IMR-90 (cell line): ENCODE measurements around the gene FAM228B. TPM values are rescaled to one million over a fixed set of nuclear protein-coding genes. Genes with fewer than 3 reads are reported as not detected.

Source experiments
- ATAC-seq: fragments of 200-7000 bp; cut with Tn5 transposase; 2 replicates; pipeline ENCODE4 v1.9.1; 2020; ENCODE audit warnings: low read depth, mild to moderate bottlenecking, moderate library complexity
- BruUV-seq: library from RNA; stranded (reverse); fragments of 400-500 nt; replicated peaks from 2 replicates; lab custom pipeline; 2021; lab: Mats Ljungman, UMichigan
- CTCF ChIA-PET: fragments of 300-600 bp; formaldehyde crosslinking; extraction: SDS; loops from one replicate; lab custom pipeline; 2021; ENCODE audit warnings: antibody characterized with exemption; lab: Yijun Ruan, JAX
- POLR2A ChIA-PET: fragments of 300-600 bp; sonication (Branson Sonifier 250); formaldehyde crosslinking; loops from one replicate; lab custom pipeline; 2022; ENCODE audit warnings: antibody characterized with exemption; ENCODE audit not compliant: unreplicated experiment; lab: Charles Lee
- DNase-seq: peaks from one replicate; pipeline ENCODE4 v3.0.0; 2013
- H2AFZ ChIP-seq: replicated peaks from 2 replicates; pipeline ENCODE3; 2013; ENCODE audit warnings: low read length, mild to moderate bottlenecking; ENCODE audit not compliant: poor library complexity
- H2AK5ac ChIP-seq: 2 replicates; pipeline ENCODE4 v1.6.1; 2013; ENCODE audit warnings: low read depth, low read length, inconsistent platforms
- H2AK9ac ChIP-seq: replicated peaks from 2 replicates; pipeline ENCODE3; 2013; ENCODE audit warnings: mild to moderate bottlenecking, low read depth, low read length, moderate library complexity; ENCODE audit not compliant: poor library complexity
- H2BK120ac ChIP-seq: 2 replicates; pipeline ENCODE4 v1.6.1; 2013; ENCODE audit warnings: low read depth, low read length, inconsistent platforms
- H2BK15ac ChIP-seq: 3 replicates; pipeline ENCODE4 v1.6.1; 2013; ENCODE audit warnings: low read depth, low read length, inconsistent platforms
- H2BK20ac ChIP-seq: 2 replicates; pipeline ENCODE4 v1.6.1; 2013; ENCODE audit warnings: low read depth, mild to moderate bottlenecking, inconsistent platforms, low read length, moderate library complexity
- H2BK5ac ChIP-seq: 2 replicates; pipeline ENCODE4 v1.6.1; 2013; ENCODE audit warnings: mild to moderate bottlenecking, low read depth, low read length, inconsistent platforms; ENCODE audit not compliant: poor library complexity, severe bottlenecking
- H3K14ac ChIP-seq: replicated peaks from 2 replicates; pipeline ENCODE4 v1.6.1; 2013; ENCODE audit warnings: low read depth, low read length, inconsistent platforms
- H3K18ac ChIP-seq: 2 replicates; pipeline ENCODE4 v1.6.1; 2013; ENCODE audit warnings: low read depth, low read length, control low read depth
- H3K23ac ChIP-seq: 2 replicates; pipeline ENCODE4 v1.6.1; 2013; ENCODE audit warnings: low read depth, low read length, inconsistent platforms
- H3K27ac ChIP-seq: 2 replicates; pipeline ENCODE4 v1.5.1; 2013; ENCODE audit warnings: mild to moderate bottlenecking, control low read depth, low read length; ENCODE audit not compliant: insufficient read depth
- H3K27me3 ChIP-seq: 2 replicates; pipeline ENCODE4 v1.6.1; 2013; ENCODE audit warnings: low read length; ENCODE audit not compliant: control insufficient read depth, insufficient read depth
- H3K36me3 ChIP-seq: 2 replicates; pipeline ENCODE4 v1.6.1; 2013; ENCODE audit warnings: low read length, mixed read lengths; ENCODE audit not compliant: control insufficient read depth, insufficient read depth
- H3K4ac ChIP-seq: 2 replicates; pipeline ENCODE4 v1.6.1; 2013; ENCODE audit warnings: low read depth, low read length, inconsistent platforms
- H3K4me1 ChIP-seq: 2 replicates; pipeline ENCODE4 v1.6.1; 2013; ENCODE audit warnings: low read length, mixed read lengths; ENCODE audit not compliant: control insufficient read depth, insufficient read depth
- H3K4me2 ChIP-seq: 2 replicates; pipeline ENCODE4 v1.6.1; 2013; ENCODE audit warnings: low read depth, mild to moderate bottlenecking, control low read depth, low read length, moderate library complexity
- H3K4me3 ChIP-seq: 2 replicates; pipeline ENCODE4 v1.5.1; 2013; ENCODE audit warnings: low read depth, mild to moderate bottlenecking, control low read depth, low read length, moderate library complexity; ENCODE audit not compliant: insufficient read depth
- H3K56ac ChIP-seq: 2 replicates; pipeline ENCODE4 v1.6.1; 2013; ENCODE audit warnings: low read length, inconsistent platforms; ENCODE audit not compliant: insufficient read depth; ENCODE audit errors: extremely low read depth
- H3K79me1 ChIP-seq, 2 experiments: 2 replicates each; pipeline ENCODE4 v1.6.1; 2013; ENCODE audit warnings: low read length in 2 of 2, inconsistent platforms in 1 of 2, low read depth in 1 of 2
- H3K9ac ChIP-seq: 2 replicates; pipeline ENCODE4 v1.6.1; 2013; ENCODE audit warnings: low read depth, low read length, control low read depth
- H3K9me1 ChIP-seq: 2 replicates; pipeline ENCODE4 v1.6.1; 2013; ENCODE audit warnings: low read length, inconsistent platforms; ENCODE audit not compliant: insufficient read depth
- H3K9me3 ChIP-seq: 2 replicates; pipeline ENCODE4 v1.6.1; 2013; ENCODE audit warnings: low read length; ENCODE audit not compliant: control insufficient read depth, insufficient read depth
- H4K20me1 ChIP-seq: 2 replicates; pipeline ENCODE4 v1.6.1; 2013; ENCODE audit warnings: low read length, inconsistent platforms; ENCODE audit not compliant: insufficient read depth
- H4K5ac ChIP-seq: 2 replicates; pipeline ENCODE4 v1.6.1; 2013; ENCODE audit warnings: mild to moderate bottlenecking, low read depth, low read length, control low read depth
- H4K8ac ChIP-seq, 2 experiments: 2 replicates each; pipeline ENCODE4 v1.6.1; 2013; ENCODE audit warnings: low read depth in 2 of 2, low read length in 2 of 2, control low read depth in 1 of 2, inconsistent platforms in 1 of 2
- H4K91ac ChIP-seq: 2 replicates; pipeline ENCODE4 v1.6.1; 2013; ENCODE audit warnings: low read depth, low read length, inconsistent platforms; ENCODE audit not compliant: insufficient read depth
- BHLHE40 ChIP-seq: fragments of 150-350 bp; IDR thresholded peaks from 2 replicates; pipeline ENCODE4 v1.6.1; 2016; ENCODE audit warnings: mild to moderate bottlenecking, low read depth, low read length
- CEBPB ChIP-seq: IDR thresholded peaks from 2 replicates; pipeline ENCODE4 v1.6.1; 2012; ENCODE audit warnings: low read depth, low read length, improper control_type of control experiment
- CHD1 ChIP-seq: IDR thresholded peaks from 2 replicates; pipeline ENCODE4 v1.6.1; 2012; ENCODE audit warnings: low read depth, low read length, improper control_type of control experiment
- CTCF ChIP-seq: conservative IDR thresholded peaks from 2 replicates; pipeline ENCODE4 v1.5.1; 2012; ENCODE audit warnings: mild to moderate bottlenecking, low read depth, low read length, improper control_type of control experiment
- ELK1 ChIP-seq: fragments of 150-350 bp; IDR thresholded peaks from 2 replicates; pipeline ENCODE4 v1.6.1; 2016; ENCODE audit warnings: low read depth, mild to moderate bottlenecking, low read length, moderate library complexity, borderline replicate concordance
- FOS ChIP-seq: fragments of 150-350 bp; IDR thresholded peaks from 2 replicates; pipeline ENCODE4 v1.6.1; 2016; ENCODE audit warnings: low read depth, low read length
- MAFK ChIP-seq: IDR thresholded peaks from 2 replicates; pipeline ENCODE4 v1.6.1; 2012; ENCODE audit warnings: low read depth, low read length, improper control_type of control experiment
- MAZ ChIP-seq: IDR thresholded peaks from 2 replicates; pipeline ENCODE4 v1.6.1; 2012; ENCODE audit warnings: low read depth, mild to moderate bottlenecking, low read length, improper control_type of control experiment, moderate library complexity, borderline replicate concordance
- MXI1 ChIP-seq: IDR thresholded peaks from 2 replicates; pipeline ENCODE4 v1.6.1; 2012; ENCODE audit warnings: low read depth, mild to moderate bottlenecking, low read length, moderate library complexity, borderline replicate concordance
- NFE2L2 ChIP-seq: fragments of 150-350 bp; IDR thresholded peaks from 2 replicates; pipeline ENCODE4 v1.6.1; 2016; ENCODE audit warnings: low read depth, mild to moderate bottlenecking, low read length
- POLR2A ChIP-seq: IDR thresholded peaks from 2 replicates; pipeline ENCODE4 v1.6.1; 2012; ENCODE audit warnings: mild to moderate bottlenecking, low read depth, low read length
- RAD21 ChIP-seq: IDR thresholded peaks from 2 replicates; pipeline ENCODE4 v1.6.1; 2012; ENCODE audit warnings: low read length, improper control_type of control experiment
- RCOR1 ChIP-seq: IDR thresholded peaks from 2 replicates; pipeline ENCODE4 v1.6.1; 2012; ENCODE audit warnings: mild to moderate bottlenecking, low read length, improper control_type of control experiment; ENCODE audit not compliant: insufficient replicate concordance
- RFX5 ChIP-seq: IDR thresholded peaks from 2 replicates; pipeline ENCODE4 v1.8.0; 2012; ENCODE audit warnings: low read depth, mild to moderate bottlenecking, low read length, moderate library complexity
- SMC3 ChIP-seq: fragments of 150-350 bp; IDR thresholded peaks from 2 replicates; pipeline ENCODE4 v1.6.1; 2016; ENCODE audit warnings: low read depth, mild to moderate bottlenecking, antibody characterized with exemption, low read length, moderate library complexity
- USF2 ChIP-seq: fragments of 150-350 bp; IDR thresholded peaks from 2 replicates; pipeline ENCODE4 v1.6.1; 2017; ENCODE audit warnings: mild to moderate bottlenecking, antibody characterized with exemption, low read length, low read depth
- WGBS, 2 experiments: methylation state at CpG; one replicate each; pipeline versions ENCODE4 v1.1.5 to v1.1.7; 2013; ENCODE audit warnings: missing lambda C conversion rate in 2 of 2; ENCODE audit not compliant: insufficient read length in 1 of 2; ENCODE audit errors: extremely low coverage in 2 of 2; 5-methylcytosine and 5-hydroxymethylcytosine counted together
- dilution Hi-C: fragments of 300-500 bp; cut with HindIII; formaldehyde crosslinking; loops from one replicate; pipeline ENCODE4 v1.14.3; 2018; ENCODE audit warnings: low sequenced_read_pairs; ENCODE audit not compliant: unreplicated experiment
- in situ Hi-C: fragments of 300-500 bp; cut with MboI; formaldehyde crosslinking; loops from 3 replicates; pipeline ENCODE4 v1.14.3; 2019; ENCODE audit warnings: low sequenced_read_pairs, inconsistent platforms, mixed read lengths
- intact Hi-C: fragments of 100-400 bp; cut with micrococcal nuclease; formaldehyde crosslinking; loops from 2 replicates; pipeline ENCODE4 v1.10.0; 2022
- polyA plus RNA-seq, 3 experiments: library from polyadenylated mRNA; depleted of rRNA; stranded (reverse); fragments of >200 nt; gene quantifications; 2 replicates each; pipeline ENCODE4 v1.2.3, GENCODE V29; 2012; ENCODE audit warnings: low replicate concordance in 1 of 3
- total RNA-seq: library from RNA; depleted of rRNA; stranded (reverse); fragments of >200 nt; gene quantifications from 2 replicates; pipeline ENCODE4 v1.2.3, GENCODE V29; 2012

Gene FAM228B
- total and polyA plus RNA-seq, 2 of the 4 experiments (the other 2 are of a cell fraction) = 2.0 to 2.9 TPM

DNA sequence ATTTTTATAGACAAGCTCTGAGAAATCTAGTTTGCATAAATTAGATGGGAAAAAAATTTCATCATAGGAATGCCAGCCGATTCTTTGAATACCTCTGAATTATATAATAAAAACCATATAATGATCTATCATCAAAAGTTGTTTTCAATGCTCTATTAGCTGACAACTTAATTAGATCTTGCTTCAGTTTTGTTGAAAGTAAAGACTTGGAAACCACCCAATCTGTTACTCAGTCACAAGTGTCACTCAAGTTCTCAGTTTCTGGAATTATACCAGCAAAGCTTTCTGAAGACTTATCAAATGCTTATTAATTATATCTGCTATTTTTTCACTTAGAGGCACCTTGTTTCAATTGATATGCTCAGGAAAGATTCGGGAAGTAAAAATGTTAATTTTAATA, 21.3 kb upstream of the FAM228B start:
- dilution Hi-C loops = no loop called here
- H2BK120ac ChIP-seq = no peak overlapping the region
- H3K9me1 ChIP-seq = no peaks in the 10 kb centered on the region
- no peaks in the 10 kb centered on the region for H4K20me1 ChIP-seq
- no peak overlapping the region for H2AK5ac ChIP-seq
- no peak overlapping the region for H4K91ac ChIP-seq
- 0 out of 2 replicates have a peak, but pooled peaks cover 2% of the 10 kb centered on the region for H3K36me3 ChIP-seq
- H3K79me1 ChIP-seq = no peaks in the 10 kb centered on the region
- in situ Hi-C loops = no loop called here
- ATAC-seq (no peak), DNase-seq (no peak)
- H3K4ac ChIP-seq = no peak overlapping the region
- no peak overlapping the region for H2AFZ ChIP-seq
- no TSS peak for BruUV-seq
- H3K4me2 ChIP-seq = no peak overlapping the region
- no peaks in the 10 kb centered on the region for H3K27me3 ChIP-seq
- H3K9ac ChIP-seq = no peak overlapping the region
- H2BK5ac ChIP-seq = no peak overlapping the region
- H2AK9ac ChIP-seq = no peak overlapping the region
- H3K18ac ChIP-seq = no peak overlapping the region
- H3K14ac ChIP-seq = no peak overlapping the region
- ChIA-PET POLR2A (no interaction called here), CTCF (no interaction called here)
- H4K5ac ChIP-seq = no peak overlapping the region
- no CpG with 5 or more reads among the region's 2 CpGs for WGBS, 2 experiments
- H3K4me1 ChIP-seq = no peaks in the 10 kb centered on the region
- H3K4me3 ChIP-seq = no peak overlapping the region
- H4K8ac ChIP-seq = no peak overlapping the region
- H3K23ac ChIP-seq = no peak overlapping the region
- H2BK20ac ChIP-seq = no peak overlapping the region
- no peaks in the 10 kb centered on the region; the same call in 1 of the 2 replicates for H3K9me3 ChIP-seq
- intact Hi-C loops = no loop called here
- H2BK15ac ChIP-seq = no peak overlapping the region
- no peak overlapping the region for H3K56ac ChIP-seq
- no peak overlapping the region for H3K27ac ChIP-seq
- no peak for TF ChIP-seq MXI1
- no peak for TF ChIP-seq MAZ
- no peak for TF ChIP-seq RAD21
- no peak for TF ChIP-seq RCOR1
- TF ChIP-seq RFX5 = no peak
- no peak for TF ChIP-seq CEBPB
- no peak for TF ChIP-seq POLR2A
- no peak for TF ChIP-seq CHD1
- TF ChIP-seq NFE2L2 = no peak
- TF ChIP-seq ELK1 = no peak
- TF ChIP-seq USF2 = no peak
- no peak for TF ChIP-seq CTCF
- TF ChIP-seq BHLHE40 = no peak
- no peak for TF ChIP-seq SMC3
- TF ChIP-seq MAFK = no peak
- TF ChIP-seq FOS = no peak
